ENCODE measurements around the gene MT1A. TPM values are rescaled to one million over a fixed set of nuclear protein-coding genes. Genes with fewer than 3 reads are reported as not detected.

MT1A gene
- total RNA-seq, 1 donor from 2014 or later: 2.9 TPM

DNA sequence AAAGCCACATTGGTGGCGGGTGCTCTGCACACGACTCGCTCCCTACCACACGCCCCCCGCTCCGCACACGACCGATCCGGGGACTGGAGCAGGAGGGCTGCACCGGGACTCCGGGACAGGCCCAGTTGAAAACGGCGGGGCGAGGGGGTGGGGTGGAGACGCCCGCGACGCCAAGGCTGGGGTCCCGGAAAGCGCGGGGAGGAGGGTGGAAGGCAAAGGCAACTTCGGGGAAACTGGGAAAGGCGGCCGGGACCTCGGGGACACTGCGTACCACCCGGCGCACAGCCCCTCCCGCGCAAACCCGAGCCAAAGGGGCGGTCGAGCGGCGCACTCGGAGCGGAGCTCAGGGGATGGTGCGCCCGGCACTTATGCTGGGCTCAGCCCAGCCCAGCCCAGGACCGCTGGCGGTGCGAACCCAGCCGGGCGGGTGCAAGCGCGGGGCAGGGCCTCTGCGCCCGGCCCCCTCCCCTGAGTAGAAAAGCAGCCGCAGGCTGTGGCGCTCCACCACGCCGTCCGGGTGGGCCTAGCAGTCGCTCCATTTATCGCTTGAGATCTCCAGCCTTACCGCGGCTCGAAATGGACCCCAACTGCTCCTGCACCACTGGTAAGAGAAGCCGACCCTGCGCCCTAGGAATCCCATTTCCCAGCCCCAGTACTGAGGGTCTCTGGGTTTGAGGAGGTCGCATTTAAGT lies 6.2 kb upstream of the MT1A start, which contains the start of gene MT1M:
MT1M (plus strand) TSS at position 504 of the 692 bp plus-strand sequence; CDS start at position 577, 73 bp downstream.
- ATAC-seq: peak; percentile 54

DNA sequence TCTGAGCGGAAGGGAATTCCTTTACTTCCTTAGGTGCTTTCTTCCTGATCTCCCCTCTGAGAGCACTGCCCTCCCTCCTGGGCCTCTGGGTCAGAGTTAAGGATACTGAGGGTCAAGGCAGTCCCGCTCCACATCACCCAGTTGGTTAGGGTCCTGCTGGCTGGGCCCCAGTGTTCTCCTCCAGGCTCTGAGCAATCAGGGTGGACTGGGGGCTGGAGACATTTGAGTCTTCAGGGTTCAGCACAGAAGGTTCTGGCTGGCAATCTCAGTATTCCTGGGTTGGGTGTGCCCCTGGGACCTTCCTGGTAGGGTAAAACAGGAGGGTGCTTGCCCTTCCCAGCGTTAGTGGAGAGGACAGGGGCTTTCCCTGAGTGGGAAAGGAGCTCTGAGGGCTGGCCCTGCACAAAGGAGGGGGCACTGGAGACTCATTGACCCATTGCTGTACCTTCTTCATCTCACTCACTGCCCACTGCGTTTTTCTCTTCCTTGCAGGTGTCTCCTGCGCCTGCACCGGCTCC lies 5.6 kb upstream of the MT1A start:
- no peak for ATAC-seq

GRCh38 chr16:56633535-56633934 lies 4.9 kb upstream of the MT1A start:
- ATAC-seq: no peak

DNA sequence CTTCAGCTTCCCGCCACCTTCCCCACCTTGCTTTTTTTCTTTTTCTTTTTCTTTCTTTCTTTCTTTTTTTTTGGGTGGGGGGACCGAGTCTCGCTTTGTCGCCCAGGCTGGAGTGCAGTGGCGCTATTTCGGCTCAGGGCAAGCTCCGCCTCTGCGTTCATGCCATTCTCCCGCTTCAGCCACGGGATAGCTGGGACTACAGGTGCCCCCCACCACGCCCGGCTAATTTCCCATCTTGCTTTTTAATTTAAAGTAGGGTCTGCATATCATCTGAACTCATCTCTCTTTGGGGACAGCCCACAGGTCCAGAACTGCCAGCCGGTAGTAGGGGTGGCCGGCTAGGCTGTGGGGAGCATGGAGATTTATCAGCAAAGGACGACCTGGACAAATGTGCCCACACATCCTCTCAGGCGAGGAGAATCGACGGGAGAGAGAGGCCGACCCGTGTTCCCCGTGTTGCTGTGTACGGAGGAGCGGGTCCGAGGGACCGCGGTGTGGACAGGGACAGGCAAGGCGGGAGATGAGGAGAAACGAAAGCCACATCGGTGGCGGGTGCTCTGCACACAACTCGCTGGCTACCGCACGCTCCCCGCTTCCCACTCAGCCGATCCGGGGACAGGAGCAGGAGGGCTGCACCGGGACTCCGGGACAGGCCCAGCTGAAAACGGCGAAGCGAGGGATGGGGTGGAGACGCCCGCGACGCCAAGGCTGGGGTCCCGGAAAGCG lies 3.6 kb upstream of the MT1A start:
- ATAC-seq: no peak

GRCh38 chr16:56635441-56635967 lies 3.0 kb upstream of the MT1A start:
- ATAC-seq: no peak

DNA sequence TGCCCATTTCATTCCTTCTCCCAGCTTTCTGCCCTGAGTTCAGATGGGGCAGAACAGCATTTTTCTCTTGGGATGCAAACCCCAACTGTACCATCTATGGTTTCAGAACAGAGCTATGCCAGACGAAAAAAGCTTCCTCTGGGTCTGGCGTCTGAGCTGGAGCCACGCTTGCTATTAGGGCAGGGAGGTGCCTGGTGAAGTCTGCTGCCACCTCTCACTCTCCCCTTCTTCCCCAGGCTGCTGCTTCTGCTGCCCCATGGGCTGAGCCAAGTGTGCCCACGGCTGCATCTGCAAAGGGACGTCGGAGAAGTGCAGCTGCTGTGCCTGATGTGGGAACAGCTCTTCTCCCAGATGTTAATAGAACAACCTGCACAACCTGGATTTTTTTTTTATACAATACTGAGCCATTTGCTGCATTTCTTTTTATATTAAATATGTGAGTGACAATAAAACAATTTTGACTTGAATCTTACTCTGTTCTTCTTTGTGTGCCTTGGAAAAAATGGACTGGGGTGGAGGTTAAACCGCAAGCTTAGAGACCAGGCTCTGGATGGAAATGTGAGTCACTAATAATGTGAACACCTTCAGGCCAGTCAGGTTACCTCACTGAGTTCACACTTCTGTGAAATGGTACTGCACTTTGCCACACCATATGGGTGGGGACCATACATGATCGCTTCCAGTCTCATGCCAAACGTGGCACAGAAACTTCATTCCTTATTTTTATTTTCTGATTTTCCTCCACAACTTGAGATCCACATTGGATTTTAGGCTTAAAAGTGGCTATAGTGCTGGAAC lies 1.7 kb upstream of the MT1A start:
- ATAC-seq: peak; percentile 36

- ATAC-seq: no peak
Observed at GRCh38 chr16:56639045-56639444, 579 bp downstream of the MT1A start.

- no peak for ATAC-seq
Observed at GRCh38 chr16:56640076-56640475, 1.6 kb downstream of the MT1A start.

DNA sequence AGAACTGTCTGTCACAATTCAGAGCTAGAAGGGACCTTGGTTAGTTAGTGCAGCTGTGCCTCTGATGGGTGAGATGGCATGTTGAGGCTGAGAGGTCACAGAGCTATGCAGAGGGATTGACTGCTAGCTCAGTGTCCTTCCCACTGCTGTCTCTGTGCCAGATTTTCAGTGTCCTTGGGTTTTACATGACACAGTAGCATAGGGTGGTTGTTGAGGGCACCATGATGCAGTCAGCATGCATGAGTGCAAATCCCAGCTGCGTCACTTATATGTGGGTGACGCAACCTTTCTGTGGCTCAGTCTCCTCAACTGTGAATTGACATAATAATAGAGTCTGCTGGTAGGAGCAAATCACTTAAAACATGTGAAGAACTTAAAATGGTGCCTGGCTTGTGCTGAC lies 2.7 kb downstream of the MT1A start:
- peak; percentile 31 for ATAC-seq

GRCh38 chr16:56643080-56643778 lies 4.8 kb downstream of the MT1A start:
- ATAC-seq: peak; percentile 97

DNA sequence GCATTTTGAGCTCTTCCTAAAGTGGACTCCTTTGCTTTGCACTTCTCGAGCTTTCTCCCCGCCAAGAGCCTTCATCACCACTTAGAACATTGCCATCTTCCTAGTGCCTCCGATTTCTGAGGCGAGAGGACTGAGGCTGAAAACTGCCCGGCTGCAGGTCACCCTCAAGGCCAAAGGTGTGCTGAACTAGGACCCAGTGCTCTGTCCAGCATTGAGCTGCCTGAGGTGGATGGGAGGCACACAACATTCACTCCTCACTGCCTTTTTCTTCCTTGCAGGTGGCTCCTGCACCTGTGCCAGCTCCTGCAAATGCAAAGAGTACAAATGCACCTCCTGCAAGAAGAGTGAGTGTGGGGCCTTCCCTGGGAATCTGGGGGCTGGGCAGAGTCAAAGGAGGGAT lies 5.4 kb downstream of the MT1A start:
- ATAC-seq: no peak

DNA sequence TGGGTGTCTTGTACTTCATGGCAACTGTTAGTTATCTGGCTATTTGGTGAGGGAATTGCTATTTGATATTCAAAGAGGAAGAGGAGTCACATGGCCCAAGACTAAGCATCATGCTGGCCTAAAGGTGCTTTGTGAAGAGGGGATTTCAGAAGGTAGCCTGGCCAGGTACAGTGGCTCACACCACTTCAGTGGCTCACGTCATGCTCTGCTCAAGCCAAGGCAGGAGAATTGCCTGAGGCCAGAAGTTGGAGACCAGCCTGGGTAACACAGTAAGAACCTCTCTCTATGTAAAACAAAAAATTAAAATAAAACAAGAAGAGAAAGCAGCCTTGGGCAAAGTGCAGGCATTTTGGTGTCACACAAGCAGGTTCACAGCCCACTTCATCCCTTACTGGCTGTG lies 6.8 kb downstream of the MT1A start:
- no peak for ATAC-seq

- ATAC-seq: no peak
Observed at GRCh38 chr16:56645838-56646237, 7.4 kb downstream of the MT1A start.

GRCh38 chr16:56647641-56648431 lies 9.4 kb downstream of the MT1A start:
- ATAC-seq: no peak

DNA sequence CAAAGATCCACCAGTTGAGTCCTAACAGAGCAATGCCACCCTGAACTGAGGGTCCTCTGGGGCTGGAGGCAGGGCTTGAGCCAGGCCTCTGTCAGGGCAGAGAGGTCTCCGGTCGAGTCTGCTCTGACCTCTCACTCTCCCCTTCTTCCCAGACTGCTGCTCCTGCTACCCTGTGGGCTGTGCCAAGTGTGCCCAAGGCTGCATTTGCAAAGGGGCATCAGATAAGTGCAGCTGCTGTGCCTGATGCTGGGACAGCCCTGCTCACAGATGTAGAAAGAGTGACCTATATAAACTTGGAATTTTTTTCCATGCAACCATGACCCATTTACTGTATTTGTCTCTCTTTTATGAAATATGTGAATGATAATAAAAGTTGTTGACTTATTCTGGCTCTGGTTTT lies 10.8 kb downstream of the MT1A start:
- no peak for ATAC-seq

DNA sequence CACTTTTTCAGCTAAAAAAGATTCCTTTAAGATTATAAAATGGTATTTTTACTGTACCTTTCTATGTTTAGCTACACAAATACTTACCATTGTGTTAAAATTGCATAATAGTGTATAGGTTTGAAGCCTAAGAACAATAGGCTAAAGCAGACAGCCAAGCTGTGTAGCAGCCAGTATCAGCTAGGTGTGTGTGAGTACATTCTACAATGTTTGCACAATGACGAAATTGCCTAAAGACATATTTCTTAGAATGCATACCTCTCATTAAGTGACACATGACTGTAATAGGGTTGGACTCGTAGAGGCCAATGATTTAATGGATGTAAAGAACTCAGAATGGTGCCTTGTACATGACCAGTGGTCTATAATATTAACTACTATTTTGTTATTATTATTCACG lies 11.4 kb downstream of the MT1A start:
- ATAC-seq: peak; percentile 95

DNA sequence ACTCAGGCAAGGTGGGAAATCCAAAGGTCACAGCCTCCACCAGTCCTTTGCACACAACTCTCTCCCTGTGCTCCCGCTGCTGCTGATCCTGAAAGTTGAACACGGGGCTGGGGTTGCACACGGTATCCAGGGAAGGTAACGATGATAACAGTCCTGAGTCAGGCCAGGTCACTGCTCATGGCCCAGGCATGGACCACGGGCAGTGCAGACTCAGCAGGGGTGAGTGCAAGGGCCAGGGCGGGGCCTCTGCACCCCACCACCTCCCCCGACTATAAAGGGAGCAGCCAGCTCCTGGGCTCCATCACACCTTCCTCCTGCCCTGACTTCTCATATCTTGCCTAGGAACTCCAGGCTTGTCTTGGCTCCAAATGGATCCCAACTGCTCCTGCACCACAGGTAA lies 13.1 kb downstream of the MT1A start, which contains the start of gene MT1B:
MT1B (plus strand) TSS at position 301 of the 400 bp plus-strand sequence; CDS start at position 369, 68 bp downstream.
- no peak for ATAC-seq

DNA sequence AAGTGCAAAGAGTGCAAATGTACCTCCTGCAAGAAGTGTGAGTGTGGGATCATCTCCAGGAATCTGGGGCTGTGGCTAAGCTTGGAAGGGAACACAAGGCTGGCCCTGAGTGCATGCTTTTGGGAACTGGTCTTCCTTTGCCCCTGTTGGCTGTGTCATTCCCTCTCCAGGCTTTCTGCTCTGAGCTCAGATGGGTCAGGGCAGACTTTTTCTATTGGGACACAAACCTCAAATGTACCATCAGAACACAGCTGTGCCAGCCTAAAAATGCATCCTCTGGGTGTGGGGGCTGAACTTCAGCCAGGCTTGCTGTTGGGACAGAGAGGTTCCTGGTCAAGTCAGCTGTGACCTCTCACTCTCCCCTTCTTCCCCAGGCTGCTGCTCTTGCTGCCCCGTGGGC lies 14.1 kb downstream of the MT1A start:
- ATAC-seq: no peak

DNA sequence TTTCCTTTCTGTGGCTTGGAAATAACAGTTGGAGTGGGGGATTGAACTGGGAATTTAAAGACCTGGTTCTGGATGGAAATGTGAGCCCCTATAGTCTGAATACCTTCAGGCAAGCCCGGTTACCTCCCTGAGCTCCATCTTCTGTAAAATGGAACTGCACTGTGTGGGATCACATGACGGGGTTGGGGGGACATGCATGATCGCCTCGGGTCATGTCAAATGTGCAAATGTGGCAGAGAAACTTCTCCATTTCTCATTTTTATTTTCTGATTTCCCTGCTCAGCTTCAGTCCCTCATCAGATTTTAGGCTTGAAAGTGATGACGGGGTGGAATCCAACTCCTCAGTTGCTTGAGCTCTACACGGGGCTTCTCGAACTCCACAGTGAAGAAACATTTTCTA lies 14.8 kb downstream of the MT1A start:
- ATAC-seq: no peak

DNA sequence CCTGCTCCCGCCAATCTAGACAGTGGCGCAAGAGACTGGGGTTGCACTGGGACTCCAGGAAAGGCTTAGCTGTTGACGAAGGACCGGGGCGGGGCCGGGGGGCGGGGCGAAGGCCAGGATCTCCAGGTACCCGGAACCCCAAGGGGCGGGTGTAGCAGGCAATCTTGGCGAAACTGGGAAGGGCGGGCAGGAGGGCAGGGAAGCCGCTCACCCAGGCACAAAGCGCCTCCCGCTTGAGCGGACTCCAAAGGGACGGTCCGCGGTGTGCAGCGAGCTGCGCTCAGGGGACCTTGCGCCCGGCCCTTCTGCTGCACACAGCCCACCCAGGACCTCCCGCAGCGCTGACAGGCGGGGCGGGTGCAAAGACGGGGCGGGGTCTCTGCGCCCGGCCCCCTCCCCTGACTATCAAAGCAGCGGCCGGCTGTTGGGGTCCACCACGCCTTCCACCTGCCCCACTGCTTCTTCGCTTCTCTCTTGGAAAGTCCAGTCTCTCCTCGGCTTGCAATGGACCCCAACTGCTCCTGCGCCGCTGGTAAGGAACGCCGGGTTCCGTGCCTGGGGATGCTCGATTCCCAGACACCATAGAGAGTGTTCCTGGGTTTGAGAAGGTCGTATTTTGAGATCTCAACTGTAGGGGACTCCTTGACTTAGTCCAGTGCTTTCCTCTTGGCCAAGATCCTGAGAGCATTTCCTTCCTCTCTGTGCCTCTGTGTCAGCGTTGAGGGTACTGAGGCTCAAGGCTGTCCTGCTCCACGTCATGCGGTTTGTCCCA lies 19.3 kb downstream of the MT1A start, which contains the start of gene MT1F:
MT1F (plus strand) TSS at position 405 of the 772 bp plus-strand sequence; CDS start at position 505, 100 bp downstream.
- peak; percentile 89 for ATAC-seq

Data from esophagus mucosa (tissue), 1 donor.